NT2/D1 (cell line): ENCODE results near the gene SLC35E2B.

ENCODE experiments used
- YY1 ChIP-seq: IDR thresholded peaks from 2 replicates; pipeline ENCODE4 v1.6.1; 2011; ENCODE audit not compliant: insufficient read length, insufficient read depth
- ZNF274 ChIP-seq: IDR thresholded peaks from 2 replicates; pipeline ENCODE4 v1.6.1; 2011; ENCODE audit warnings: mild to moderate bottlenecking, low read depth, low read length

DNA sequence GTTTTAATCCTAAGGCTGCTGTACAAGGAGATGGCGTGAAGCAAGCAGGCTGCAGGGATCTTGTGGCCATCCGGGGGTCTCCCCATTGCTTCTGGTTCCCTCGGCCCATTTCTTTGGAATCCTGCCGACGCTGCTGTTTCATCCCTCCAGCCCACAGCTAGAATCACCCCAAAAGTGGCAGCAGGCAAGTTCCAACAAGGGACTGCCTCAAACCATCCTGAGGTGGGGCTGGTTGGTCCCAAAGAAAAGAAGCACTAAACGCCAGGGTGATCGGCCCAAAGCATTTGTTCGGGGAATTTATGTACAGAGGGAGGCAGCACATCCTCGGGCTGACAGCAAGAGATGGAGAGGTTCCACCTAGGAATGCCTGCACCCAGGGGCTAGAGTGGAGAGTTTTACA lies 81.8 kb downstream of the SLC35E2B start:
- TF ChIP-seq ZNF274 (no peak), YY1 (no peak)
